NCI-H510A (cell line): ENCODE data around the gene SETD1B.

ENCODE experiments used
- DNase-seq: peaks from one replicate; lab custom pipeline; 2025; lab: John Stamatoyannopoulos, UW

The SETD1B gene

GRCh38 chr12:121795034-121795968 is 8.5 kb upstream of the SETD1B start:
- DNase-seq = peak; percentile 55

- DNase-seq = peak; percentile 92
These were observed 6.7 kb upstream of the SETD1B start for GRCh38 chr12:121796855-121797751.

DNA sequence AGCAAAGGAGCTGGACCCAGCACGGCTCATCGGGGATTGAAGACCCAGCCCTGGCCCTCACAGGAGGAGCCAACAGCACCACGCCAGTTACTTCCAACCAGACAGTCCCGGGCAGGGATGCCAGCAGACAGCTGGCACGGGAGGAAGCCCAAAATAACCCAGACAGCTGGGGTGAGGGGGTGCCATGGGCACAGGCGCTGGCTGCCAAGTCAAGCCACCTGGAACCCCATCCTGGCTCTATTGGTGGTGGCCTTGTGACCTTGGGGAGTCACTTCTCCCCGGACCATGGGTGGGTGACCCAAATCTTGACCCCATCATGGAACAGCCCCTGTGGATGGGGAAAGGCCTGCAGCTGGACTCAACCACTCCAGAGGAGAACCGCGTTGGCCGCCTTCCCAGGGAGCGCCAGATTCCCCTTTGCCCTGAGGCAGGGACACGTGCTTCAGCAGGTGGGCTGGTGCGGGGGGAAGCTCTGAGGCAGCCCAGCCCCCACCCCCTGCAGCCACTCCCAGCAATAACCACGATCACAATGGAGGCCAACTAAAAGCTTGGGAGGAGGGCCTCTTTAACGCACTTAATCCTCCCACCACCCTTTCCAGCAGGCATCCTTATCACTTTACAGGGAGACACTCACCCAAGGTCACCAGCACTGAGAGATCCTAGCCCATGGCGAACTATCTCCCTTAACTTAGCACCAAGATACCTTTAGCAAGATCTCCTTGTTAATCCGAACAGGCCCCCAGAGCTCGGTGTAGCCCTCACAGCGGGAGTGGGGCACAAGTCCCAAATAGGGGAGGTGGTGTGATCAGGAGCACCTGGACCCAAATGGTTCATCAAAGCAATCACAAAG is 5.6 kb upstream of the SETD1B start:
- DNase-seq = peak; percentile 72

DNA sequence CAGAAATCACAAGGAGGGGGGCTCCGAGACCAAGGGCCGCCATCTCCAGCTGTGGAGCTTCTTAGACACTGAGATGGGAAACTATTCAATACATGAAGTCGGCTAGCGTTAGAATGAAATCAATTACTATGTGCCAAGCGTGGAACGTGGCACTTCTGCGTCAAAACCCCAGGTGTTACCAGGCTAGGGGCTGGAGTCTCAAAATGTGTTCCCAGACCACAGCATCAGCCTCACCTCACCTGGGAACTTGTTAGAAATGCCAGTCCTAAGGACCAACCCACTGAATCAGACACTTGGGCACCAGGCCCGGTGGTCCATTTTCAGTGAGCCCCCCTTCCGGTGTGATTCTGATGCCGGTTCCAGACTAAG is 5.0 kb upstream of the SETD1B start:
- no peak for DNase-seq

GRCh38 chr12:121799156-121799841 is 4.5 kb upstream of the SETD1B start:
- peak; percentile 91 for DNase-seq

DNA sequence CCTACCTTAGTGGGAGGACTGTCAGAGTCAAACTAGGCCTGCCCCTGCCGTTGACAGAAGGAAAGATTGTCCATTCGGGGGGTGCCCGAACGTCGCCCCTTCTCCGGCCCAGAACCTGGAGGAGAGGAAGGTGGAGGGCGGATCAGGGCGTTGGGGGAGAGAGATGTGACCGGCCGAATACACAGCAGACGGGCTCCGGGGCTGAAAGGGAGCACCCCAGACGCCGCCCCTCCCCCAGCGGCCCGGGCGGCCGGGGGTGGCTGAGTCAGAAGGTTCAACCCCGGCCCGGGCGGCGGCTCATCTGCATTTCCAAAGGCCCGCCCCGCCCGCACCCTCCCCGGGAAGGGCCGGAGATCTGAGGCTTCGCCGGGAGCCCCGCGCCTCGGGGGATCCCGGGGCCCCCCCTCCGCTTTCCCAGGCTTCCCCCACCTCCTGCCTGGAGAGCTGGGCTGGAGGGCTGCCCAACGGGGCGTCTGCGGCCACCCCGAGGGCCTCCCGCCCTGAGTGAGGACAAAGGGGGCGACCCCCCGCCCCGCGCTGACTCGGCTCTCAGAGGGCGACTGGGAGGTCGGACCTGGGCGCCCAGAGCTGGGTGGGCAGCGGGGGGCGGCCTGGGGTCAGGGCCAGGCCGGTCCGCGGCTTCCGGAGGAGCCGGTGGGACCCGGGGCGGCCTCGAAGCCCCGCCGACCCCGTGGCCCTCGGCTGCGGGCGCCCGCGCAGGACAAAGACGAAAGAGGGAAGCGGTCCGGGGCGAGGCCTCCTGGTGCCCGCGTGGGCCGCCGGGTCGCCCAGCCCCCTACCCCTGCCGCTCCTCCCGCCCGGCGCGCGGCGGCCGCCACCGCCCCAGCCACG is 3.7 kb upstream of the SETD1B start:
- peak; percentile 83 for DNase-seq

GRCh38 chr12:121800694-121801594 is 2.9 kb upstream of the SETD1B start:
- peak; percentile 83 for DNase-seq

DNA sequence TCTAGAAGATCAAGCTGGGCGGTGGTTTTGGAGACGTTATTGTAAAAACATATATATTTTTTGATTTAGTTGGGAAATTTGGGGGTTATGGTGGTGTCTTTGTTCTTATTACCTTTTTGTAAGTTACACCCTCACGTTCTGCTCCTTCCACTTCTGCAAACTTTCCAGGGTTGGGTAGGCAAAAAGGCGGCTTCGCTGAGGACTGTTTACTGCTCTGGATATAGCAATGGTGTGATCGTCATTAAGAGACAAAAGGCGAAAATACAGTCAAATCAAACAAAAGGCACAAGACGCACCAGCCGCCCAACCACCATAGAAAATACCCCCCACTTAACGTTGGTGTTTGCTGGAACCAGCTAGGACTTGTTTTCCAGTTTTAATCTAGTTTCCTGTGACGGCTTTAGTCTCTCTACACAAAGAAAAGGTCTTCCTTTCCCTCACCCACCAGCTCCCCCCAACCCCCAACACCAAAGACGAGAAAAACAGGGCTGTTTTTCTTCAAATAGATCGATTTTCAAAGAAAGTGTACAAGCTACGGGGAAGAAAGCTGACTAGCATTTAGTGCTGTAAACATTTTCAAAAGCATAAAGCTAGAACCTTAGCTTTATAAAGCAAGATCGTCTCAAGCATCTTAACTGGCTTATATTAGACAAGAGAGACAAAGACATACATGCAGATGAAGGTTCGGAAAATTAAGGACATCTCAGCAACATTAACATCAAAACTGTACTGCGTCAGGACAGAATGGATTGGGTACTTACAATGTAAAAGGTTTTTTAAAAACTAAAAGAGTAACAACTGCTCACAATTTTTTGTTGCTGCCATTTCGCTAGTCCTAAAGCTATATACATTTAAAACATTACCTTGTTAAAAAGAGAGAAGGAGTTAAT is 2.0 kb upstream of the SETD1B start:
- DNase-seq = no peak

DNA sequence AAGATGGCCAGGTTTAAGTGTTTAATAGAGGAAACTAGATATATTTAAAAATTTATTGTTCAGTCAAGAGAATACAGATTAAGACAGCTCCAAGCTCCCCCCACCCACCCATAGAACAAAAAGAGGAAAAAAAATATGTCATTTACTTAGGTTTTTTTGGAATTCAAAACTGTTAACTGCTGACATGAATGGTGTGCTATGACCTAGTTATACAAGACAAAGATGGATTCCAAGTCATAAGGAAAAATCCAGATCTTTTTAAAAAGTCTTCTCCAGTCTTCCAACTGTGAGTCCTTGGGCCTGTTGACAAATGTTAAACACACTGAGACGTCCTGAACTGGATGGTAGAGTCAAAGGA is 1.3 kb upstream of the SETD1B start:
- DNase-seq = no peak

GRCh38 chr12:121802843-121803698 is 738 bp upstream of the SETD1B start:
- DNase-seq = peak; percentile 95

- peak; percentile 32 for DNase-seq
These were observed 755 bp downstream of the SETD1B start for GRCh38 chr12:121804417-121805111.

GRCh38 chr12:121805171-121806008 is 1.6 kb downstream of the SETD1B start:
- no peak for DNase-seq

DNA sequence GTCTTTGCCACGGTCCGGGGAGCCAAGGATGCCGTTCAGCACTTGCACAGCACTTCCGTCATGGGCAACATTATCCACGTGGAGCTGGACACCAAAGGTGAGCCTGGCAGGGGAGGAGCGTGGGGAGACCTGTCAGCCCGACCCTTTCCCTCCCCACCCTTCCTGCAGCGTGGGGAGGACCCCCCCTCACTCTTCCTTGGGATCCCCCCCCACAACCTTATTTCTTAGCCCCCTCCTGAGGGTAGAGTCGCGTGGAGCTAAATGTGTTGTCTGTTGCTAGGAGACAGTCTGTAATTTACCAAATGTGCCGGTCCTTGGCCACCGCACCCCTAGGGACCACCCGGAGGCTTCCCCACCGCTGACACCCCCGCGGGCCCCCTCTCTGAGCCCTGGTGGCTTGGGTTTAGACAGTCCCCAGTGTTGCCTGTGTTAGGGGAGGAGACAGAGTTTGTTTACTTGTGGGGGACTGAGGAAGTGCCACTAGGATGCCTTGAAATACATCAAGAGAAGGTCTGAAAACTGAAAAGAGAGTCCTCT is 2.3 kb downstream of the SETD1B start:
- DNase-seq = no peak

DNA sequence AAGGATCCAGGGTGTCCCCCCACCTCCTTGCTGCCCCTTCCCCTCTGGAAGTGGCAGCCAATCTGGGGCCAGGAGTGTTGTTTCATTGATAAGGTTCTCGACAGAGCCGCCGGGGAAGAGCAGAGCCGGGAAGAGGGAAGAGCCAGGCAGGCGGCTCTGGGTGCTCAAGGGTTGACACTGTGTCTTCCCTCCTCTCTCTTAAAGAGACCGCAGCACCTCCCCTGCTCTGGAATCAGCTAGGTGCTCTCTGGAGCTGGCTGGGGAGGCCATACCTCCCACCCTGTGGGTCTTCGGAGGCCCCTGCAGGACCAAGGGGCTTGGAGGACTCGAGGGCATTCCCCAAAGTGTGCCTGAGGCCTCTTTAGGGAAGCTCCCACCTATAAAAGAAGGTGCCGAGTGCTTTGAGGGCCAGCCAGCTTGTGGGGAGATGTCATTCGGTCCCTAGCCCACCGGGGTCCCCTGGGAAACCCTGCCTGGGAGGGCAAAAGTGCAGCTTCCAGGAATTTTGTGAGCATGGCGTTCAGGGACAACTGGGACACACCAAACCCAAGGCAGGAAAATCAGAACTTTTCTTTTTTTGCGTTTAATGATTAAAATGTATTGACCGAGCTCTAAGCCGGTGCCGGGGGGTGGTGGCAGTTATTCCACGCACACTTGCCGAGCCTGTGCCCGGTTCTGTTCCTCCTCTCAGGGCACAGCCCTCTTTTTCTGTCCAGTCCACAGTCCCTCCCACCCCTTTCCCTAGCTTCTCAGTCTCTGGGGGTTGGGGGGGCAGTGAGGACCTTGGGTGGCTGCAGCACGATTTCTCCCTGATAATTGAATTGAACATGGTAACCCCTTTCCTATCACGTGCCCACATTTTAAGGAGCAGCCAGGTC is 3.0 kb downstream of the SETD1B start:
- no peak for DNase-seq
